ENCODE results near the gene TRIM3.

The TRIM3 gene

DNA sequence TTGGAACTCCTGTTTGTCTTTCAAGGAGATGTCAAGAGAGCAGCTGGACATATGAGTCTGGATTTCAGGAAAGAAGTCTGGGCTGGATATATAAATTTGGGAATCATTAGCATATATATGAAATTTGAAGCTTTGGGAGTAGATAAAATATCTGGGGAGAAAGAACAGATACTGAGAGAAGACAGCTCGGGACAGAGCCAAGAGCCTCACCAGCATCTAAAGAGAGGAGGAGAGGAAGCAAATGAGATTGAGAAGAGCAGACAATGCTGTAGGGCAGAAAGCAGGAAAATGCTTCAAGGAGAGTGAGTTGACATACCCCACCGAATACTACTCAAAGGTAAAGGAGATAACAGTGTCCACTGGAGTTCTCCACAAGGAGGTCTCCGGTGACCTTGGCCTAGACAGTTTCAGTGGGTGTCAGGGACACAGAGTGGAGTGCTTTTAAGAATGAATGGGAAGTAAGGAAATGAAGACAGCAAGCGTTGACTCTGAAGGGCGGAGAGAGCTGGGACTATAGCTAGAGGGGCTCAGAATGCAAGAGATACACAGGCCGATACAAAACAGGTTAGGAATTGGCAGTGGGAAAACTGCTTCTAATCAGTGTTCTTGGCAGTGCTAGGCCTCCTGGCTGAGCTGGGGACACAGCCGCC is 55.7 kb downstream of the TRIM3 start:
- TF ChIP-seq, protein P1, sequence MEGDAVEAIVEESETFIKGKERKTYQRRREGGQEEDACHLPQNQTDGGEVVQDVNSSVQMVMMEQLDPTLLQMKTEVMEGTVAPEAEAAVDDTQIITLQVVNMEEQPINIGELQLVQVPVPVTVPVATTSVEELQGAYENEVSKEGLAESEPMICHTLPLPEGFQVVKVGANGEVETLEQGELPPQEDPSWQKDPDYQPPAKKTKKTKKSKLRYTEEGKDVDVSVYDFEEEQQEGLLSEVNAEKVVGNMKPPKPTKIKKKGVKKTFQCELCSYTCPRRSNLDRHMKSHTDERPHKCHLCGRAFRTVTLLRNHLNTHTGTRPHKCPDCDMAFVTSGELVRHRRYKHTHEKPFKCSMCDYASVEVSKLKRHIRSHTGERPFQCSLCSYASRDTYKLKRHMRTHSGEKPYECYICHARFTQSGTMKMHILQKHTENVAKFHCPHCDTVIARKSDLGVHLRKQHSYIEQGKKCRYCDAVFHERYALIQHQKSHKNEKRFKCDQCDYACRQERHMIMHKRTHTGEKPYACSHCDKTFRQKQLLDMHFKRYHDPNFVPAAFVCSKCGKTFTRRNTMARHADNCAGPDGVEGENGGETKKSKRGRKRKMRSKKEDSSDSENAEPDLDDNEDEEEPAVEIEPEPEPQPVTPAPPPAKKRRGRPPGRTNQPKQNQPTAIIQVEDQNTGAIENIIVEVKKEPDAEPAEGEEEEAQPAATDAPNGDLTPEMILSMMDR (IDR thresholded peaks at IDR 0.05; ENCODE audit: low read depth, low read length): no peak
- no peak for DNase-seq

DNA sequence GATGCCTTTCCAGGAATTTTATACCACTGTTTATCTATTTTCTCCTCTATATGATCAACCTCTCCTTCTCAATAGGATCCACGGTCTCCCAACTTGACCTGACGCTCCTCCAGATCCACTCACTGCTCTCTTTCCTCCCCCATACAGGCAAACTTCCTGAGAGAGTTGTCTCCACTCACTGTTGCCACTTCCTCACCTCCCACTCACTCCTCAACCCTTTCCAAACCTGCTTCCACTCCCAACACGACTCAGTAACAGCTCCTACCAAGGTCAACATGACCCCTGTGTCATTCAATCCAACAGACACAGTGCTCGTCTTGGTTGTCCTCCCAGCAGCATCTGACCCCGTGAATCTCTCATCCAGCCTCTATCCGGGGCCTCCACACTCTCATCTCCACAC is 57.9 kb downstream of the TRIM3 start:
- no peaks in the 10 kb centered on the region for H3K9me3 ChIP-seq (ENCODE audit: severe bottlenecking)
- H3K4me3 ChIP-seq (ENCODE audit: low read depth, low read length): no peak overlapping the region
- H3K27me3 ChIP-seq (ENCODE audit: insufficient read depth, low read depth, severe bottlenecking): no peaks in the 10 kb centered on the region
- peaks cover 2% of the 10 kb centered on the region; the same call in 1 of the 2 replicates for H3K36me3 ChIP-seq
- DNase-seq: no peak
- TF ChIP-seq, protein P1 (IDR thresholded peaks at IDR 0.05; ENCODE audit: low read depth, low read length): no peak
- no peak overlapping the region for H3K27ac ChIP-seq

More for the DNA sequence above, 55.7 kb downstream of the TRIM3 start:
- no peaks in the 10 kb centered on the region for H3K9me3 ChIP-seq (ENCODE audit: severe bottlenecking)
- peaks cover 2% of the 10 kb centered on the region; the same call in 1 of the 2 replicates for H3K36me3 ChIP-seq
- H3K27ac ChIP-seq: no peak overlapping the region
- peak overlapping the region; percentile 82 for H3K4me3 ChIP-seq (ENCODE audit: low read depth, low read length)
- H3K27me3 ChIP-seq (ENCODE audit: insufficient read depth, low read depth, severe bottlenecking): no peaks in the 10 kb centered on the region

DNA sequence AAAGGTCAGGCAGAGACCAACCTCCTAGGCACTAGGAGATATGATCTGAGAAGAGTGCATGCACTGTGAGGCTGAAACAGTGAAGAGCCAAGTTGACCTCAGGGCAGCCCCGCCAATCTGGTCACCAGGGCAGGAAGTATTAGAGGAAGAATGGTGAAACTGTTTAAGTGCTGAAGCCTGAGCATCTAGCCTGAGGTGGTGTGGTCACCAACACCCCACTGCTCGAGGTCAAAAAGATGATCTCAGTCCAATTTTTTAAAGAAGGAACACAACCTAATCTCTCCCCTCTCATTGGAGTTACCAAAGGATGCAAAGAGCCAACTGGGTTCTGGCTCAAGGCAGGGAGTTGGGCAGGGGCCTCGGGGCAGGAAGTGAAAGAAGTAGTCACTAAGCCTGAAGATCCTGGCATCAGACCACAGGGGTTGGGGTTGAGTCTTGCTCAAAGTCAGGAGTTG is 58.8 kb downstream of the TRIM3 start:
- Histone ChIP-seq H3K27me3 (ENCODE audit: insufficient read depth, low read depth, severe bottlenecking) (no peaks in the 10 kb centered on the region), H3K36me3 (peaks cover 6% of the 10 kb centered on the region; the same call in 1 of the 2 replicates), H3K9me3 (ENCODE audit: severe bottlenecking) (no peaks in the 10 kb centered on the region), H3K27ac (no peak overlapping the region), H3K4me3 (ENCODE audit: low read depth, low read length) (no peak overlapping the region)
- TF ChIP-seq, protein P1 (IDR thresholded peaks at IDR 0.05; ENCODE audit: low read depth, low read length): no peak
- no peak for DNase-seq

DNA sequence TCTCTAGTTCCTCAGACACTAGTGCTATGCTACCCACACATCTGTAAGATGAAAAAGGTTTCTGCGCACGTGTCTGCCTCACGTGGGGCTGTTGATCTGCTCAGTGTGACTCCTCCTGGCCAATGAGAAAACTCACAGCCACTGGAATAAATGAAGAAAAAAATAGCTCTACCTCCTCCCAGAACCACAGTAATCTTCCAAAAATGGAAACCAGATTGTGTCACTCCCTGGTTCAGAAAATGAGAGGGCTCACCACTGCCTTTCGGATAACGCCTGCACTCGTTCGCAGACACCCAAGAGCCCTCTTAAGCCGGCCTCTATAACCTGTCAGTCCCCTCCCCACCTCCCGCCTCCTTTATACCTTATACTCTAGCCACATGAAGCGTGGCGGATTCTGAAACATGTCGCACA is 59.9 kb downstream of the TRIM3 start:
- Histone ChIP-seq H3K36me3 (peaks cover 6% of the 10 kb centered on the region; the same call in 1 of the 2 replicates), H3K27ac (no peak overlapping the region), H3K27me3 (ENCODE audit: insufficient read depth, low read depth, severe bottlenecking) (no peaks in the 10 kb centered on the region), H3K9me3 (ENCODE audit: severe bottlenecking) (no peaks in the 10 kb centered on the region), H3K4me3 (ENCODE audit: low read depth, low read length) (no peak overlapping the region)
- DNase-seq: no peak
- TF ChIP-seq, protein P1 (IDR thresholded peaks at IDR 0.05; ENCODE audit: low read depth, low read length): no peak

DNA sequence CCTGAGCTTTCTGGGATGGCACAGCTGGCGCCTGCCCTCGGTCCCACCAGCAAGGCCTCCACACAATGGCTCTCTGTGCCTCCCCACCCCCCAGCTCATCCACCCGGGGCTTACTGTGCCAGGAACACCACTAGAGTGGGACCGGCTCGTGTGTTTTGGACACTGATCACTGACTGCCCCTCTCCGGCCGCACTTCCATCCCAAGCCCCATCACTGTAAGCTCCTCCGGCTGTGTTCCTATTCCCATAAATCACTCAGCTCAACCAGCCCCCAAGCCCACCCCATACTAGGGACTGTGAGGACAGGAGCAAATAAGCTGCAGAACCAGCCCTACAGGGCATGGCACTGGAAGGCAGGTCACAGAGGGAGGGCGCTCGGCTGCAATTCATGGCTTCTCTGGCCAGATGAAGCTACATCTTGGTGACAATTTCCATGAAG is 62.1 kb downstream of the TRIM3 start:
- Histone ChIP-seq H3K27ac (no peak overlapping the region), H3K4me3 (ENCODE audit: low read depth, low read length) (no peak overlapping the region), H3K36me3 (peaks cover 6% of the 10 kb centered on the region; the same call in 1 of the 2 replicates), H3K27me3 (ENCODE audit: insufficient read depth, low read depth, severe bottlenecking) (no peaks in the 10 kb centered on the region), H3K9me3 (ENCODE audit: severe bottlenecking) (no peaks in the 10 kb centered on the region)
- TF ChIP-seq, protein P1 (IDR thresholded peaks at IDR 0.05; ENCODE audit: low read depth, low read length): no peak
- DNase-seq: no peak

All from WERI-Rb-1 (cell line).